Activated CD4-positive, alpha-beta T cell treated with anti-CD3 and anti-CD28 coated beads, Interleukin-2, amount 10 ng/mL, durations not matched to agents 7 days and 5 days (primary cell): Measurements from ENCODE around the gene MAGIX. TPM values are rescaled to one million over a fixed set of nuclear protein-coding genes. Genes with fewer than 3 reads are reported as not detected.
"Not testable (repeated sequence)": the region's sequence is repeated elsewhere in the genome, so short reads cannot be mapped to it uniquely, and the experiment has no call there.

ENCODE experiments used
- CTCF ChIA-PET: fragments of 350-600 bp; sonication (Branson Sonifier 250); formaldehyde crosslinking; loops from one replicate; lab custom pipeline; 2021; ENCODE audit warnings: antibody characterized with exemption; lab: Charles Lee
- POLR2A ChIA-PET: fragments of 350-600 bp; sonication (Branson Sonifier 250); formaldehyde crosslinking; loops from one replicate; lab custom pipeline; 2021; ENCODE audit warnings: antibody characterized with exemption; lab: Charles Lee
- DNase-seq: peaks from one replicate; pipeline ENCODE4 v3.0.0-alpha.2; 2020
- H3K27ac Mint-ChIP-seq: one replicate; pipeline ENCODE4 v1.8.0; 2021; ENCODE audit warnings: mild to moderate bottlenecking, moderate library complexity, mixed read lengths
- H3K27me3 Mint-ChIP-seq: one replicate; pipeline ENCODE4 v1.8.0; 2021; ENCODE audit warnings: mixed read lengths
- H3K36me3 Mint-ChIP-seq: one replicate; pipeline ENCODE4 v1.8.0; 2021; ENCODE audit warnings: low read depth, mixed read lengths
- H3K4me1 Mint-ChIP-seq: one replicate; pipeline ENCODE4 v1.8.0; 2021; ENCODE audit warnings: mixed read lengths
- H3K4me3 Mint-ChIP-seq: one replicate; pipeline ENCODE4 v1.8.0; 2021; ENCODE audit warnings: mild to moderate bottlenecking, moderate library complexity, mixed read lengths
- H3K9me3 Mint-ChIP-seq: one replicate; pipeline ENCODE4 v1.8.0; 2021; ENCODE audit warnings: mixed read lengths
- total RNA-seq, 2 experiments: library from RNA; stranded (reverse); gene quantifications; one replicate each; pipeline ENCODE4 v1.2.3, GENCODE V29; 2021

The MAGIX gene
- total RNA-seq, 2 experiments from 2014 or later: 1.9 to 2.8 TPM

- Mint-ChIP-seq H3K27ac (peak overlapping the region; percentile 94), H3K27me3 (no peaks in the 10 kb centered on the region), H3K4me3 (peak overlapping the region; percentile 76), H3K36me3 (no peaks in the 10 kb centered on the region), H3K4me1 (peaks cover 38% of the 10 kb centered on the region), H3K9me3 (no peaks in the 10 kb centered on the region)
- CTCF ChIA-PET: interaction anchor here (1.3 to 2.4 kb wide), 2 partner anchors 10 to 27 kb away, joined by 4 to 14 read pairs; no protein-coding TSS in a partner anchor
- DNase-seq: no peak
- POLR2A ChIA-PET: no interaction called here
Observed at GRCh38 chrX:49164589-49165360, 2.2 kb downstream of the MAGIX start.

DNA sequence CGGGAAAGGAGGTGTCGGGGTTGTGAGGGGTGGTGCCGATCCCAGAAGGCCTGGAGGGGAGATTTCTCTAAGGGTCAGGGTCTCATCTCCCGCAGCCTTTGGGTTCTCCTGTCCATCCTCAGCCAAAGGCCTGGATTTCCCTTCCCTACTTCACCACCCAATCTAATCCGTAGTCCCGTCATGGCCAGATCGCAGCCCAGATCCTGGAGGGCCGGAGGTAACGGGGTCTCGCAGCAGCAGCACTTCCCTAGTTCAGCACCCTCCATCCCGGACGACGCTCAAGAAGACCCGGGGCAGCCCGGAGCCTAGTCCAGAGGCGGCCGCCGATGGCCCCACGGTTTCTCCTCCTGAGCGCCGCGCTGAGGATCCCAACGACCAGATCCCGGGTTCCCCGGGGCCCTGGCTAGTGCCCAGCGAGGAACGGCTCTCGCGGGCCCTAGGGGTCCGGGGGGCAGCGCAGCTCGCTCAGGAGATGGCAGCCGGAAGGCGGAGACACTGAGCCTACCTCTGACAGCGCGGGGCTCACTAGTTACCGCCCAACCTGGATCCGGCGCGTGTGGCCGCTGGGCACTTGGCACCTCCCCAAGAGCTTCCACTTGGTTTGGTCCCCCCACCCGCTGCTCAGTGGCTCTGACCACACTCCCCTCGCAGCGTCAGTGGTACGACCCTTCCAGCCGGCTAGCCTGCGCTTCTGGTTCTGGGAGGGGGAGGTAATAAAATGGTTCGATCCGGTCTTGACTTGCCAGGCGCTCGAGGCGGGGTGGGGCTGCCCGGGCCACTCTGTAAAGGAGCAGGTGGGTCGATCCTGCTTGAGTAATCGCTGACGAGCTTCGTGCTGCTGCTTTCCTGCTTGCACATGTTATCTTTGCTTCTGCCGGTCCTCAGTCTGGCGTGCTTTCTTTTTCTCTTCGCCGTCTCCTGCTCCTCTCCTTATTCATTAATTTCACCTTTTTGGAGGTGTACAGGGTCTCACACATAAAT lies 3.6 kb downstream of the MAGIX start:
- Mint-ChIP-seq H3K9me3 (no peaks in the 10 kb centered on the region), H3K36me3 (no peaks in the 10 kb centered on the region), H3K27ac (peak overlapping the region; percentile 99), H3K4me1 (peaks cover 38% of the 10 kb centered on the region), H3K27me3 (no peaks in the 10 kb centered on the region), H3K4me3 (peak overlapping the region; percentile 80)
- DNase-seq: peak; percentile 74
- ChIA-PET CTCF (interaction anchor here (0.6 to 1.5 kb wide), 7 partner anchors 9 to 274 kb away, joined by 3 to 4 read pairs (median 3); no protein-coding TSS in a partner anchor), POLR2A (no interaction called here)

GRCh38 chrX:49166914-49167739 lies 4.6 kb downstream of the MAGIX start:
- DNase-seq: peak; percentile 66
- H3K27me3 Mint-ChIP-seq: no peaks in the 10 kb centered on the region
- peak overlapping the region; percentile 99 for H3K27ac Mint-ChIP-seq
- H3K4me3 Mint-ChIP-seq: peak overlapping the region; percentile 80
- ChIA-PET POLR2A (no interaction called here), CTCF (interaction anchor here (0.6 to 1.5 kb wide), 9 partner anchors 8 to 274 kb away, joined by 3 to 5 read pairs (median 3); no protein-coding TSS in a partner anchor)
- H3K36me3 Mint-ChIP-seq: no peaks in the 10 kb centered on the region
- peaks cover 41% of the 10 kb centered on the region for H3K4me1 Mint-ChIP-seq
- no peaks in the 10 kb centered on the region for H3K9me3 Mint-ChIP-seq

DNA sequence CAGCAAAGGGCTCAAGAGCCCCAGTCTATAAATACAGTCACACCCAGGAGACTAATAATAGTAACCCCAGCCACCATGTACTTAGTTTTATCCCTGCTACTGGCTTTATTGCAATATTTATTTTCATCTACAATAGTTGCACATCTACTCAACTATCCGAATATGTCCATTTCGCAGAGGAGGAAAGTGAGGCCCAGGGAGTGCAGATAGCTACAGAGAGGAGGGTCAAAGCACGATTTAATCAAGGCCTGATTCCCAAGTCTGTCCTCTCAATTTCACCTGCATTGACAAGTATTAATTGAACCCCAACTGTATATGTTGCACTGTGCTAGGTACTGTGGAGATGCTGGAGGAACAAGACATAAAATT lies 5.2 kb downstream of the MAGIX start:
- Mint-ChIP-seq H3K9me3 (no peaks in the 10 kb centered on the region), H3K36me3 (peaks cover 2% of the 10 kb centered on the region), H3K27ac (peak overlapping the region; percentile 99), H3K27me3 (no peaks in the 10 kb centered on the region), H3K4me3 (peak overlapping the region; percentile 80), H3K4me1 (peaks cover 43% of the 10 kb centered on the region)
- ChIA-PET POLR2A (no interaction called here), CTCF (interaction anchor here (0.6 to 1.4 kb wide), 3 partner anchors 12 to 45 kb away, joined by 3 to 5 read pairs (median 3); no protein-coding TSS in a partner anchor)
- DNase-seq: no peak

DNA sequence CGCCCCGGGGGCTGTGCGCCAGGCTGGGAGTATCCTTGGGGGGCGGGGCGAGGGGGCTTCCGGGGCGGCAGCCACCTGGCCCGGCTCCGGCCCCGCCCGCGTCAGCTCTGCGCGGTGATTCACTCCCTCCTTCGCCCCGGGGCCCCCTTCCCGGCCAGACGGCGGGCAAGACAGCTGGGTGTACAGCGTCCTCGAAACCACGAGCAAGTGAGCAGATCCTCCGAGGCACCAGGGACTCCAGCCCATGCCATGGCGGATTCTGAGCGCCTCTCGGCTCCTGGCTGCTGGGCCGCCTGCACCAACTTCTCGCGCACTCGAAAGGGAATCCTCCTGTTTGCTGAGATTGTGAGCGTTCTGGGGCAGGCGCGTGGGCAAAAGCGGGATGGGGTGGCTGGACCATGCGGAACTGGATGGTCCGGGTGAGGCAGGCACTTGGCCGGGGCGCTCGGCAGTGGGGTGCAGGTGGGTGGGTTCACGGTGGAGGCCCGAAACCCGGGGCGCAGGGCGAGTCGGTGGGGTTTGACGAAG lies 9.3 kb downstream of the MAGIX start, which contains the start of gene PLP2:
Gene PLP2, plus strand, starts transcription at position 147 of the 528 bp plus-strand sequence. Its CDS starts 103 bp downstream, at position 250.
- H3K27me3 Mint-ChIP-seq: no peaks in the 10 kb centered on the region
- H3K27ac Mint-ChIP-seq: peak within 1 kb of the TSS; percentile 90
- H3K36me3 Mint-ChIP-seq: peaks cover 28% of the 10 kb centered on the region
- peaks cover 50% of the 10 kb centered on the region for H3K4me1 Mint-ChIP-seq
- POLR2A ChIA-PET: no interaction called here
- peak within 1 kb of the TSS; percentile 85 for H3K4me3 Mint-ChIP-seq
- H3K9me3 Mint-ChIP-seq: no peaks in the 10 kb centered on the region
- peak; percentile 62 for DNase-seq
- CTCF ChIA-PET: no interaction called here

GRCh38 chrX:49172280-49172780 lies 9.8 kb downstream of the MAGIX start:
- peaks cover 29% of the 10 kb centered on the region for H3K36me3 Mint-ChIP-seq
- H3K4me1 Mint-ChIP-seq: peaks cover 49% of the 10 kb centered on the region
- H3K4me3 Mint-ChIP-seq: peak overlapping the region; percentile 85
- ChIA-PET POLR2A (no interaction called here), CTCF (no interaction called here)
- DNase-seq: peak; percentile 76
- H3K27me3 Mint-ChIP-seq: no peaks in the 10 kb centered on the region
- H3K9me3 Mint-ChIP-seq: no peaks in the 10 kb centered on the region
- peak overlapping the region; percentile 90 for H3K27ac Mint-ChIP-seq

DNA sequence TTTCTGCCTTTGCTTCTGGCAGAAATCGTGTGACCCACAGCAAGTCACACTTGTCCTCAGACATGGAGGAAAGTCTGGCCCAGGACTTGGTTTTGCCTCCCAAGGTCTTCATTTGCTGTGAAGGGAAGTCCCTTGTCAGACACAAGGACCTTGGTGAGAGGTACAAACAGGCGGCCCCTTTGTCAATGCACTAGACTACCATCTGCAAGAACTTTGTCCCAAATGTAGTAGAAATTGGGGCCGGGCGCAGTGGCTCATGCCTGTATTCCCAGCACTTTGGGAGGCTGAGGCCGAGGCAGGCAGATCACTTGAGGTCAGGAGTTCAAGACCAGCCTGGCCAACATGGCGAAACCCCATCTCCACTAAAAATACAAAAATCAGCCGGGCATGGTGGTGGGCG lies 11.0 kb downstream of the MAGIX start:
- CTCF ChIA-PET, DNase-seq, POLR2A ChIA-PET, H3K27ac Mint-ChIP-seq, H3K9me3 Mint-ChIP-seq, H3K27me3 Mint-ChIP-seq: not testable (repeated sequence)
- peak overlapping the region; percentile 85 for H3K4me3 Mint-ChIP-seq
- H3K4me1 Mint-ChIP-seq: peaks cover 46% of the 10 kb centered on the region
- H3K36me3 Mint-ChIP-seq: peaks cover 33% of the 10 kb centered on the region

DNA sequence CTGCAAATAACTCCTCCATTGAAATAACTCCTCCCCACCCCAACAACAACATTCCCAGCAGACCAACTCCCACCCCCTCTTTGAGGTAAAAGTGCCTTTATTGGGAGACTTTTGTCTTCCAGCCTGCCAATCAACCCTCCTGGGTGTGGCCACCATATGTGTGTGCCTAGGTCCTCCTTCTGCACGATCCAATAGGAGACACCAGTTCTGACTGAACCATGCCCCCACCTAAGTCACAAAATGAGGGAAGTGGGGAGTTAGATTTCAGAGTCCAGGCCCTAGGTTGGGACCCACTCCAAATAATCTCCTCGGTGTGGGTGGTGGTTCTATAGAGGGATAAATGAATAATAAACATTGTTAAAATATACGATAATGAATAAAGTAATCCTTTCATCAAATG lies 12.2 kb downstream of the MAGIX start:
- ChIA-PET POLR2A (no interaction called here), CTCF (interaction anchor here (0.8 to 1.0 kb wide), 2 partner anchors 8 to 18 kb away, joined by 3 read pairs; no protein-coding TSS in a partner anchor)
- no peak overlapping the region for H3K4me3 Mint-ChIP-seq
- H3K27ac Mint-ChIP-seq: no peak overlapping the region
- no peaks in the 10 kb centered on the region for H3K27me3 Mint-ChIP-seq
- H3K9me3 Mint-ChIP-seq: no peaks in the 10 kb centered on the region
- peaks cover 41% of the 10 kb centered on the region for H3K36me3 Mint-ChIP-seq
- DNase-seq: no peak
- peaks cover 47% of the 10 kb centered on the region for H3K4me1 Mint-ChIP-seq

GRCh38 chrX:49175435-49176274 lies 13.1 kb downstream of the MAGIX start:
- ChIA-PET POLR2A (no interaction called here), CTCF (interaction anchor here (0.6 to 1.0 kb wide), 3 partner anchors 9 to 512 kb away, joined by 3 to 4 read pairs (median 3); no protein-coding TSS in a partner anchor)
- H3K36me3 Mint-ChIP-seq: peaks cover 46% of the 10 kb centered on the region
- H3K4me3 Mint-ChIP-seq: no peak overlapping the region
- no peaks in the 10 kb centered on the region for H3K9me3 Mint-ChIP-seq
- H3K27me3 Mint-ChIP-seq: no peaks in the 10 kb centered on the region
- no peak overlapping the region for H3K27ac Mint-ChIP-seq
- no peak for DNase-seq
- H3K4me1 Mint-ChIP-seq: peaks cover 52% of the 10 kb centered on the region

GRCh38 chrX:49176421-49177326 lies 14.1 kb downstream of the MAGIX start:
- Mint-ChIP-seq H3K9me3 (no peaks in the 10 kb centered on the region), H3K27me3 (no peaks in the 10 kb centered on the region), H3K36me3 (peaks cover 46% of the 10 kb centered on the region), H3K27ac (no peak overlapping the region), H3K4me3 (no peak overlapping the region), H3K4me1 (peaks cover 51% of the 10 kb centered on the region)
- ChIA-PET POLR2A (no interaction called here), CTCF (interaction anchor here (1.0 to 1.1 kb wide), 2 partner anchors 12 to 21 kb away, joined by 3 read pairs; no protein-coding TSS in a partner anchor)
- DNase-seq: no peak
